HepG2 (cell line): ENCODE data around the gene RRP9. TPM values are rescaled to one million over a fixed set of nuclear protein-coding genes. Genes with fewer than 3 reads are reported as not detected.
"Not testable (repeated sequence)": the region's sequence is repeated elsewhere in the genome, so short reads cannot be mapped to it uniquely, and the experiment has no call there.

Experiments used
- ATAC-seq: fragments of 200-7000 bp; cut with Tn5 transposase; 3 replicates; pipeline ENCODE4 v1.9.1; 2020; ENCODE audit warnings: mild to moderate bottlenecking, moderate library complexity
- BruUV-seq: library from RNA; stranded (reverse); fragments of 400-500 nt; replicated peaks from 2 replicates; lab custom pipeline; 2021; lab: Mats Ljungman, UMichigan
- CTCF ChIA-PET: fragments of 300-600 bp; formaldehyde crosslinking; extraction: SDS; loops from one replicate; lab custom pipeline; 2021; ENCODE audit warnings: low total read pairs, inconsistent platforms, low intra/inter-chr PET ratio; lab: Yijun Ruan, JAX
- POLR2A ChIA-PET: fragments of 350-600 bp; sonication (Branson Sonifier 250); formaldehyde crosslinking; loops from one replicate; lab custom pipeline; 2020; ENCODE audit warnings: antibody characterized with exemption, inconsistent platforms; lab: Yijun Ruan, JAX
- DNase-seq: peaks from one replicate; pipeline ENCODE4 v3.0.0-alpha.2; 2015; ENCODE audit warnings: low spot score
- FAIRE-seq: peaks from 3 replicates; lab custom pipeline; 2011; peaks lifted over from hg19 to GRCh38; lab: Jason Lieb, UNC
- H2AFZ ChIP-seq: one replicate; pipeline ENCODE4 v1.6.1; 2011; ENCODE audit warnings: low read length, inconsistent platforms
- H3K27ac ChIP-seq: fragments of 300-600 bp; 3 replicates; pipeline ENCODE4 v1.8.0; 2011; ENCODE audit warnings: mixed run types, mild to moderate bottlenecking, mixed read lengths, low read length, inconsistent platforms; ENCODE audit not compliant: insufficient read depth; ENCODE audit errors: extremely low read length
- H3K27me3 ChIP-seq, 2 experiments: fragments of 200-600 bp in 1 of 2; 2 replicates in 1 of 2; 3 replicates in 1 of 2; pipeline versions ENCODE4 v1.6.0 to v1.8.0; 2011; ENCODE audit warnings: low read length in 2 of 2, mild to moderate bottlenecking in 2 of 2, moderate library complexity in 2 of 2, inconsistent platforms in 1 of 2; ENCODE audit not compliant: insufficient read depth in 2 of 2, control insufficient read depth in 1 of 2
- H3K36me3 ChIP-seq, 2 experiments: fragments of 200-600 bp in 1 of 2; replicated peaks in 1 of 2; 2 replicates in 1 of 2; 3 replicates in 1 of 2; pipeline versions ENCODE4 v1.5.1 to v1.8.0; 2011; ENCODE audit warnings: low read length in 2 of 2, inconsistent platforms in 1 of 2; ENCODE audit not compliant: insufficient read depth in 2 of 2, control insufficient read depth in 1 of 2
- H3K4me1 ChIP-seq: 2 replicates; pipeline ENCODE4 v1.5.1; 2012; ENCODE audit warnings: low read length, inconsistent platforms; ENCODE audit not compliant: insufficient read depth
- H3K4me2 ChIP-seq: 2 replicates; pipeline ENCODE4 v1.6.0; 2011; ENCODE audit warnings: low read depth, low read length, inconsistent platforms
- H3K4me3 ChIP-seq, 3 experiments: fragments of 200-600 bp in 1 of 3; sonication (generic), shearing (Covaris generic) in 1 of 3; replicated peaks in 1 of 3; 2 replicates each; pipeline ENCODE4 v1.5.1; 2011 to 2016; ENCODE audit warnings: low read length in 3 of 3, inconsistent platforms in 2 of 3, low read depth in 2 of 3, mild to moderate bottlenecking in 2 of 3, control low read depth in 1 of 3, mixed read lengths in 1 of 3; ENCODE audit not compliant: insufficient read depth in 1 of 3
- H3K79me2 ChIP-seq: one replicate; pipeline ENCODE4 v1.6.1; 2011; ENCODE audit warnings: low read length, inconsistent platforms; ENCODE audit not compliant: insufficient read depth
- H3K9ac ChIP-seq: 2 replicates; pipeline ENCODE4 v1.6.0; 2011; ENCODE audit warnings: mild to moderate bottlenecking, low read depth, low read length, inconsistent platforms; ENCODE audit not compliant: insufficient read depth
- H3K9me3 ChIP-seq: 2 replicates; pipeline ENCODE4 v1.5.1; 2012; ENCODE audit warnings: mild to moderate bottlenecking, low read length
- H4K20me1 ChIP-seq: 2 replicates; pipeline ENCODE4 v1.6.0; 2011; ENCODE audit warnings: inconsistent platforms, mild to moderate bottlenecking, low read length, moderate library complexity; ENCODE audit not compliant: insufficient read depth
- MAFF ChIP-seq: IDR thresholded peaks from 2 replicates; pipeline ENCODE4 v1.6.1; 2011; ENCODE audit warnings: low read depth, low read length, improper control_type of control experiment
- ZNF501 ChIP-seq: sonication (generic); formaldehyde crosslinking; IDR thresholded peaks from 2 replicates; pipeline ENCODE4 v1.5.1; 2020; ENCODE audit warnings: mild to moderate bottlenecking, moderate library complexity, missing genetic modification reagents
- ZNF543 ChIP-seq: sonication (generic); formaldehyde crosslinking; IDR thresholded peaks from 2 replicates; pipeline ENCODE4 v1.4.0; 2020; ENCODE audit warnings: mild to moderate bottlenecking, missing genetic modification reagents
- WGBS: methylation state at CpG from one replicate; pipeline ENCODE4 v1.1.6; 2017; ENCODE audit warnings: low lambda C conversion rate; 5-methylcytosine and 5-hydroxymethylcytosine counted together
- in situ Hi-C: cut with HindIII; loops from 2 replicates; pipeline ENCODE4 v1.10.0; 2017; ENCODE audit warnings: low pct_unique_long_range_greater_than_20kb; ENCODE audit not compliant: extremely low pct_ligation_motif_present
- intact Hi-C: fragments of 100-400 bp; cut with micrococcal nuclease; formaldehyde crosslinking; loops from one replicate; pipeline ENCODE4 v1.10.0; 2022; ENCODE audit not compliant: unreplicated experiment
- polyA plus RNA-seq, 8 experiments: library from polyadenylated mRNA; depleted of rRNA in 3 of 8; stranded (reverse) in 7 of 8; unstranded in 1 of 8; fragments of >200 nt; fragmentation: Illumina TruSeq in 4 of 8; extraction: Trizol in 4 of 8; gene quantifications; 2 replicates each; pipeline versions ENCODE4 v1.2.1 to v1.2.3, GENCODE V29; 2011 to 2016; ENCODE audit warnings: low read depth in 4 of 8, missing spikeins in 1 of 8, mixed read lengths in 1 of 8; ENCODE audit not compliant: insufficient read depth in 1 of 8
- total RNA-seq, 5 experiments: library from RNA; depleted of rRNA; stranded (reverse); fragments of >200 nt; fragmentation: Illumina TruSeq; extraction: Trizol; gene quantifications; 2 replicates each; pipeline ENCODE4 v1.2.3, GENCODE V29; 2016; ENCODE audit warnings: low read depth in 1 of 5

The RRP9 gene
- total and polyA plus RNA-seq, 2 of the 13 experiments (the other 11 are each of a cell fraction or from before 2014, with no cell fraction given): 14.8 to 44.0 TPM

GRCh38 chr3:51902361-51902760 lies 39.3 kb downstream of the RRP9 start:
- WGBS: 7% methylated on average over 7 of the region's 7 CpGs
- DNase-seq, H3K9me3 ChIP-seq, CTCF ChIA-PET, H3K4me2 ChIP-seq, H2AFZ ChIP-seq, FAIRE-seq, BruUV-seq, H3K9ac ChIP-seq, H3K4me3 ChIP-seq, in situ Hi-C loops, H3K36me3 ChIP-seq, ATAC-seq, POLR2A ChIA-PET, H3K4me1 ChIP-seq, intact Hi-C loops, H3K27ac ChIP-seq, H3K79me2 ChIP-seq, H4K20me1 ChIP-seq: not testable (repeated sequence)
- H3K27me3 ChIP-seq: peaks cover 0 to 18% of the 10 kb centered on the region in 2 experiments; a peak in 1 of 5 replicates

DNA sequence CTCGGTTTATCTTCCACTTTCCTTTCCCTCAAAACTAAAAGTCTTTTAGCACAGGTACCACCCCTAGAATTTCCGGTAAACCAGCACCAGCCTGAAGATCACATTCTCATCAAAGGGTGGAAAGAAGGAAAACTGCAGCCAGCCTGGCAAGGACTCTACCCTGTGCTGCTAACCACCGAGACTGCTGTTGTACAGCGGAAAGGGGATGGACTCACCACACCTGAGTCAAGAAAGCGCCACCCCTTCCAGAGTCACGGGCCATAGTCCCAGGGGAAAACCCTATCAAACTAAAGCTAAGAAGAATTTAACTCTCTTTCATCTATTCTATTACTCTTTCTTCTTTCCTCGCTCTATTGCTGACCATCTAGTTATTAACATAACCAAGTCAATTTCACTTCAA lies 41.7 kb downstream of the RRP9 start:
- H3K36me3 ChIP-seq, CTCF ChIA-PET, H3K9ac ChIP-seq, H3K4me2 ChIP-seq, BruUV-seq, H3K27ac ChIP-seq, intact Hi-C loops, DNase-seq, H2AFZ ChIP-seq, FAIRE-seq, in situ Hi-C loops, H3K4me3 ChIP-seq, ATAC-seq, H3K4me1 ChIP-seq, H3K79me2 ChIP-seq, H3K9me3 ChIP-seq, POLR2A ChIA-PET, H4K20me1 ChIP-seq: not testable (repeated sequence)
- 10% methylated on average over 7 of the region's 7 CpGs for WGBS
- peaks cover 0 to 27% of the 10 kb centered on the region in 2 experiments; a peak in 2 of 5 replicates for H3K27me3 ChIP-seq

GRCh38 chr3:51897391-51897790 lies 44.3 kb downstream of the RRP9 start:
- in situ Hi-C loops (no loop called here), intact Hi-C loops (no loop called here)
- H3K27ac ChIP-seq: no peak overlapping the region
- H3K9ac ChIP-seq: no peak overlapping the region
- H3K9me3 ChIP-seq: no peaks in the 10 kb centered on the region
- no peak overlapping the region for H3K4me2 ChIP-seq
- no peaks in the 10 kb centered on the region for H3K79me2 ChIP-seq
- no peaks in the 10 kb centered on the region for H4K20me1 ChIP-seq
- H3K36me3 ChIP-seq: no peaks in the 10 kb centered on the region
- BruUV-seq: no TSS peak
- ATAC-seq: no peak
- H3K4me1 ChIP-seq: no peaks in the 10 kb centered on the region
- no peak overlapping the region for H3K4me3 ChIP-seq
- no peak overlapping the region for H2AFZ ChIP-seq
- ChIA-PET POLR2A (no interaction called here), CTCF (no interaction called here)
- no peak for FAIRE-seq
- DNase-seq: no peak
- peaks cover 0 to 22% of the 10 kb centered on the region in 2 experiments; a peak in 2 of 5 replicates for H3K27me3 ChIP-seq
- WGBS: 53% methylated on average over 12 of the region's 15 CpGs
- TF ChIP-seq MAFF (no peak), ZNF501 (CRISPR knock-in tag) (no peak), ZNF543 (CRISPR knock-in tag) (no peak)
